Mesothelial cell of epicardium (in vitro differentiated cells): ENCODE measurements around the gene CD300LD. TPM values are rescaled to one million over a fixed set of nuclear protein-coding genes. Genes with fewer than 3 reads are reported as not detected.

Experiments used
- DNase-seq, 2 experiments: peaks; one replicate each; pipeline ENCODE4 v3.0.0; 2021; ENCODE audit warnings: low spot score in 2 of 2; ENCODE audit not compliant: unreplicated experiment in 2 of 2
- H3K27ac Mint-ChIP-seq: 2 replicates; pipeline ENCODE4 v1.8.0; 2021; ENCODE audit warnings: mixed read lengths
- H3K27me3 Mint-ChIP-seq: 2 replicates; pipeline ENCODE4 v1.8.0; 2021; ENCODE audit warnings: low read depth, mixed read lengths
- H3K36me3 Mint-ChIP-seq: 2 replicates; pipeline ENCODE4 v1.8.0; 2021; ENCODE audit warnings: mixed read lengths
- H3K4me1 Mint-ChIP-seq: 2 replicates; pipeline ENCODE4 v1.8.0; 2021; ENCODE audit warnings: mixed read lengths
- H3K4me3 Mint-ChIP-seq: 2 replicates; pipeline ENCODE4 v1.8.0; 2021; ENCODE audit warnings: mild to moderate bottlenecking, moderate library complexity, mixed read lengths
- H3K9me3 Mint-ChIP-seq: 2 replicates; pipeline ENCODE4 v1.8.0; 2021; ENCODE audit warnings: mixed read lengths
- CTCF ChIP-seq: fragments of 200-600 bp; sonication (generic); IDR thresholded peaks from one replicate; pipeline ENCODE4 v1.5.0; 2021; ENCODE audit warnings: antibody characterized with exemption; ENCODE audit not compliant: unreplicated experiment
- total RNA-seq: library from RNA; stranded (reverse); gene quantifications from 3 replicates; pipeline ENCODE4 v1.2.1, GENCODE V29; 2021

CD300LD gene
- total RNA-seq, 1 donor from 2014 or later: not detected

GRCh38 chr17:74604761-74605160 is 12.7 kb upstream of the CD300LD start:
- H3K36me3 Mint-ChIP-seq: no peaks in the 10 kb centered on the region
- no peak for DNase-seq
- H3K9me3 Mint-ChIP-seq: no peaks in the 10 kb centered on the region
- H3K4me3 Mint-ChIP-seq: no peak overlapping the region
- no peak overlapping the region for H3K27ac Mint-ChIP-seq
- no peak for TF ChIP-seq CTCF
- peaks cover 7% of the 10 kb centered on the region for H3K4me1 Mint-ChIP-seq
- peaks cover 25% of the 10 kb centered on the region for H3K27me3 Mint-ChIP-seq

GRCh38 chr17:74604200-74604599 is 12.1 kb upstream of the CD300LD start:
- H3K9me3 Mint-ChIP-seq: no peaks in the 10 kb centered on the region
- H3K36me3 Mint-ChIP-seq: no peaks in the 10 kb centered on the region
- no peak for TF ChIP-seq CTCF
- peaks cover 10% of the 10 kb centered on the region for H3K4me1 Mint-ChIP-seq
- no peak for DNase-seq
- no peak overlapping the region for H3K27ac Mint-ChIP-seq
- H3K27me3 Mint-ChIP-seq: peaks cover 28% of the 10 kb centered on the region
- no peak overlapping the region for H3K4me3 Mint-ChIP-seq

GRCh38 chr17:74603746-74604145 is 11.7 kb upstream of the CD300LD start:
- TF ChIP-seq CTCF: no peak
- no peak for DNase-seq
- Mint-ChIP-seq H3K27ac (no peak overlapping the region), H3K36me3 (no peaks in the 10 kb centered on the region), H3K4me1 (peaks cover 10% of the 10 kb centered on the region), H3K27me3 (peaks cover 26% of the 10 kb centered on the region), H3K9me3 (no peaks in the 10 kb centered on the region), H3K4me3 (no peak overlapping the region)

- peaks cover 10% of the 10 kb centered on the region for H3K4me1 Mint-ChIP-seq
- peaks cover 28% of the 10 kb centered on the region for H3K27me3 Mint-ChIP-seq
- H3K9me3 Mint-ChIP-seq: no peaks in the 10 kb centered on the region
- DNase-seq: no peak
- H3K4me3 Mint-ChIP-seq: no peak overlapping the region
- H3K27ac Mint-ChIP-seq: no peak overlapping the region
- H3K36me3 Mint-ChIP-seq: no peaks in the 10 kb centered on the region
- TF ChIP-seq CTCF: no peak
Measured at GRCh38 chr17:74603037-74603635, 11.1 kb upstream of the CD300LD start.

GRCh38 chr17:74601944-74602572 is 10.0 kb upstream of the CD300LD start:
- peaks cover 26% of the 10 kb centered on the region for H3K27me3 Mint-ChIP-seq

More at GRCh38 chr17:74601944-74602572, 10.0 kb upstream of the CD300LD start:
- Mint-ChIP-seq H3K27ac (no peak overlapping the region), H3K9me3 (no peaks in the 10 kb centered on the region), H3K36me3 (no peaks in the 10 kb centered on the region), H3K4me3 (no peak overlapping the region), H3K4me1 (peaks cover 10% of the 10 kb centered on the region)
- TF ChIP-seq CTCF: peak; percentile 59
- no peak for DNase-seq
